HG03066 (cell line): Measurements from ENCODE around the gene SMAD7.

Experiments
- ATAC-seq: cut with Tn5 transposase; IDR thresholded peaks from one replicate; pipeline ENCODE4 v1.9.1; 2021; ENCODE audit warnings: low read depth; ENCODE audit not compliant: unreplicated experiment

SMAD7 gene

DNA sequence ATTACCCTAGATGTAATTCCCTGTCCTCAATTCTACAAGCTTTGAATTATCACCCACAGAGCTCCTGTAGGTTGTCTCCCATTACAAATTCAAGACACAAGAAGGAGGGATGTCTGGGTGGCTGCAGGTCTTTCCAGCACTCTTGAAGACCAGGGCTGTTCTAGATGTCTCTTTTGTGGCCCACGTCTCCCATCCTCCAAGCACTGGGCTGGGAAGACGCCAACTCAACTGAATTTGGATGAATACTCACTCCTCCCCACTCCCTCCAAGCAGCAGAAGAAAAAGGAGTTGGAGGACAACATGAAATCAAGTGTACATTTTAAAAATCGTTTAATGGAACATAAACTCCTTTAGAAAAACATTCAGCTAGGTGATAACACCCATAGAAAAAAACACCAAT is 31.2 kb downstream of the SMAD7 start:
- no peak for ATAC-seq

- no peak for ATAC-seq
Observed at GRCh38 chr18:48918660-48919456, 31.9 kb downstream of the SMAD7 start.

DNA sequence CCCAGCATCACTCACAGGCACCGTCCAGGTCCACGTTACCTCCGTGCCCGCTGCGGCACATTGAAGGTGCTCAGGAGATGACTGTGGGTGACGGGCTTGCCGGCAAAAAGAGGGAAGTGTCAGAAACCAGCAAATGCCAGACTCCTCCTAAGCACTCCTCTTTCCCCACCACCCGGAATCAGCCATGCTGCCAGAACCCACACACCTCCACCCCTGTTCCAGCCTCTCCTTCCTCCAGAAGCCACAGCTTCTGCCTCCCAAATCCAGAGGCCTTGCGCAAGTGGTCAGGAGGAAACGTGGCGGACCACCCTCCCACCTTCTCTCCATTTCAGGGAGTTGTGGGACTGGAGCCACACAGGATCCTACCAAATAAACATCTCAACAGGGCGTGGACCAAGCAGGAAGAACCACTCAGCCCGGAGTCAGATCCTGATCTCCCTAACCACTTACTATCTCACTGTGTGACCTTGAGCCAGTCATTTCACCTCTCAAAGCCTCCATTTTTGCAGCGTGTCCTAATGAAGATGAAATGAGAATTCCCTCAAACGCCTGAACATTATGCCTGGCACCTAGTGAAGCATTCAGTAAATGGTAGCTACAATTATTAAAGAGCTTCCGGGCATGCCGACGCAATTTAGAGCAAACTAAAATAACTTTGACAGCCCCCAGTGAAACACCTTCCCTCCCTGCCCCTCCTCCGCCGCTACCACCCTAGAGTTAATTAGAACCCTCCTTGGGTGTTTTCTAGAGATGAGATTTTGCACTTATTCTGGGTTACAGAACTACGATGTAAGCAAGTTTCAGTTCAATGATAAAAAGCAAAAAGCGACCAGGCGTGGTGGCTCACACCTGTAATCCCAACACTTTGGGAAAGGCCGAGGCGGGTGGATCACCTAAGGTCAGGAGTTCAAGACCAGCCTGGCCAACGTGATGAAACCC is 32.9 kb downstream of the SMAD7 start:
- ATAC-seq, result no peak

GRCh38 chr18:48915626-48916425 is 34.9 kb downstream of the SMAD7 start:
- ATAC-seq, result no peak

- ATAC-seq, result no peak
Observed at GRCh38 chr18:48914581-48915251, 36.0 kb downstream of the SMAD7 start.

GRCh38 chr18:48913775-48914174 is 37.0 kb downstream of the SMAD7 start:
- no peak for ATAC-seq

DNA sequence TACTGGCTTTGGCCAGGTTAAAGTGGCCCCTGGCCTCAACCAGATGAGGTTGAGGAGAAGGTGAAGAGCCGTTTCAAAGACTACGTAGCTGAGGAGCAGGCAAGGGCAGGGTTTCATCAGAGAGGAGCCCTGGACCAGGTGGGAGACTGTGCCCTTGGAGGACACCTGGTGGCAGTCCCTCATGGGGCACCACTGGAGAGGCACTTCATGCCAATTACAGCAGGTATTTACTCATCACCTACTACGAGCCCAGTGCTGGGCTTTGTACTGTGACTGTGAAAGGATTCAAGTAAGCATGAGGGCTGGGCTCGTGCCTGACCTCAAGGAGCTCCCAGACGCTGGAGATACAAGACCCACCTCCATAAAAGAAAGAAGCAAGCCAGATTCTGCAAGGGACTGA is 37.6 kb downstream of the SMAD7 start:
- no peak for ATAC-seq

GRCh38 chr18:48910972-48911545 is 39.7 kb downstream of the SMAD7 start:
- ATAC-seq, result no peak

DNA sequence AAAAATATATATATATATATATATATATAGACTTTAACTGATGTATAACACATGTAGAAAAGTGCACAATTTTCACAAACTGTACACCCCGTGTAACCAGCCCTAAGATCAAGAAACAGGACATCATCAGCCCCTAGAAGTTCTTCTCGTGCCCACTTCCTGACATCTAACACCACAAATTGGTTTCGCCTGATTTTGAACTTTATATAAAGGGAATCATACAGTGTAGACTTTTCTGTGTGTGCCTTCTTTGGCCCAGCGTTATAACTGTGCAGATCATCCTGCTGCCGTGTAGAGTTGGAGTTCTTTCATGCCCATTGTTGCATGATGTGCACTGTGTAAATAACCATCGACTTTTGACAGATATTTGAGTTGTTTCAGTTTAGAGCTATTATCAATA is 41.0 kb downstream of the SMAD7 start:
- no peak for ATAC-seq

DNA sequence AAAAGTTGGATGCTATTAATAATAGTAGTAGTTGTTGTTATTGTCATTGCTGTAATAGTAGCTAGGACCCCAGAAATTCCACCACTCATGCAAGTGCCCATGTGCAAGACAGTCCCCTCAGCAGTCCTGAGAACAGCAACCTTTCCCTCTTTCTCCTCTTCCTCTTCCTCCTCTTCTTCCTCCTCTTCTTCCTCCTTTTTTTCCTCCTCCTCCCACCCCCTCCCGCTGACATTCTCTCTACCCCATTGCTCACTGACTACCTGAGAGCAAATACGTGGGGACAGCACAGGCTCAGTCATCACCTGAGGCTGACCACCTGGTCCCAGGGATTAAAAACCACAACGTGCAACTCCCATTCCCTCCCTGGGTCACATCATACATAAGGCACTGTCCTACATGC is 41.8 kb downstream of the SMAD7 start:
- ATAC-seq, result no peak

DNA sequence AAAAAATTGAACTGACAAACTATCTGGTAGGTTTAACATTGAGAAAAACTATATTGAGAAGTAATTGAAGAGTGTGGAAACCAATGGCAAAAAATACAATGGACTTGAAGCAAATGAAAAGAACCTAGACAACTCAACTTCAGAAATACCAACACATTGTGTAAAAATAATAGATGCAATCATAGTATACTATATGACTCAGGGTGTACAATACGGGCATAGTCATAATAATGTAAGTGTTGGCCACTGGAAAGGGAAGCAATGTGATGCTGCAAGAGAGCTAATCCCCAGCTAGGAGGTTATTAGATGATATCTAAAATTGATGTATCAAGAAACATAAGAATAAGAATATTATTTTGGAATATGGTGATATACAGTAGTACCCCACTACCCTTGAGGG is 45.3 kb downstream of the SMAD7 start:
- no peak for ATAC-seq

GRCh38 chr18:48904847-48905394 is 45.8 kb downstream of the SMAD7 start:
- no peak for ATAC-seq

DNA sequence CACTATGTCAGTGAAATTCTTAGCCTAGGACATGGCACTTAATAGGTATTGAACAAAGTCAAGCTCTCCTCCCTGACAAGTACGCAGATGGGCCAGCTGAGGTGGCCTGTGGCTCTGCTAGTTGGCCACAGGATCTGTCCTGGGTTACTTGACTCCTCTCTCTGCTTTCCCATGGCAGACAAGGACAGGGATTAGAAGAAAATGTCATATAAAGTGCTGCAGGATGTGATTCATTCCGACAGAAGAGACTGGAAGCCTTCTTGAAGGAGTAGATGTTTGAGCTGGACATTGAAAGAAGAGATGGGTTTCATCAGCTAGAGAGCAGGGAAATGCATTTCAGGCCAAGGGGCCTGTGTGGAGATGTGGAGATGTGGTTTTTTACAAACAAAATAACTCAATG is 46.7 kb downstream of the SMAD7 start:
- ATAC-seq, result no peak

- no peak for ATAC-seq
Observed at GRCh38 chr18:48902856-48903601, 47.7 kb downstream of the SMAD7 start.

- no peak for ATAC-seq
Observed at GRCh38 chr18:48902023-48902855, 48.5 kb downstream of the SMAD7 start.

DNA sequence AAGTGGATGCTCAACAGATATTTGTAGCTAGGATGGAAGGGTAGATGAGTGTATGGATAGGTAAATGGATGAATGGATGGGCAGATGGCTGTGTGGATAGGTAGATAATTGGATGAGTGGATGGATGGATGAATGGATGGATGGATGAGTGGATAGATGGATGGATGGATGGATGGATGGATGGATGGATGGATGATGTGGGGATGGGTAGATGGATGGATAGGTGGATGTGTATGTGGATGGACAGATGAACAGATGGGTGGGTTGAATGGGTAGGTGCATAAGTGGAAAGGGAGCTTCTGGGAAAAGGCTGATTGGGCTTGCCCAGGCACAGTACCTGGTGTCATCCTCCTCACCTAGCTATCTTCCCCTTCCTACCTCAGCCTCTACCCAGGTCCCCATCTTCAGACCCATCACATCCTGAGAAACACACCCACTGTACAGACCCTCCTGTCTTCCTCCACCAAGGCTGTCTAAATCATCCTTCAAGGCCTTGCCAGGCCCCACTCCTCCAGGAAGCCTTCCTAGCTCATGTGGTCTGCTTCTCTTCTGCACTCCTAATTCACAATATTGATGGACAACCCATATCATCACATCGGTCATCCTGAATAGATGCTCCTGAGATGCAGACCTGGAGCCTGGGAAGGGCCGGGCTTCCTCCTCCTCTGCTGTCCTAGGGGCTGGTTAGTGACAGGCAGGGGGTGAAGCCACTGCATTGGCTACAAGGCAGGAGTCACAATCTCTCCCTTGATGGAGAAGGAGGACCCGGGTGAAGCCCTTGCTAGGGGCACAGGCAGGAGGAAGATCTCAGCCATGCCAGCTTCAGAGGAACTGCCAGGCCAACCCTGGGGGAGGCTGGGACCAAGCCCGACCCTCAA is 49.4 kb downstream of the SMAD7 start:
- no peak for ATAC-seq

- ATAC-seq, result no peak
Observed at GRCh38 chr18:48900469-48900868, 50.3 kb downstream of the SMAD7 start.
